Panc1 (cell line): ENCODE results near the gene SRGAP3. TPM values are rescaled to one million over a fixed set of nuclear protein-coding genes. Genes with fewer than 3 reads are reported as not detected.

ENCODE experiments used
- ATAC-seq: fragments of 200-7000 bp; cut with Tn5 transposase; 2 replicates; pipeline ENCODE4 v1.9.1; 2020; ENCODE audit warnings: mild to moderate bottlenecking, moderate library complexity
- BruUV-seq: library from RNA; stranded (reverse); fragments of 400-500 nt; replicated peaks from 2 replicates; lab custom pipeline; 2021; lab: Mats Ljungman, UMichigan
- CTCF ChIA-PET: fragments of 300-600 bp; sonication (Branson Sonifier 250); formaldehyde crosslinking; loops from one replicate; lab custom pipeline; 2022; ENCODE audit warnings: antibody characterized with exemption; lab: Charles Lee
- POLR2A ChIA-PET: fragments of 300-600 bp; sonication (Branson Sonifier 250); formaldehyde crosslinking; loops from one replicate; lab custom pipeline; 2022; ENCODE audit warnings: antibody characterized with exemption; lab: Charles Lee
- DNase-seq: peaks from one replicate; pipeline ENCODE4 v3.0.0-alpha.2; 2010; ENCODE audit warnings: low read depth, low spot score
- H3K27ac ChIP-seq: 2 replicates; pipeline ENCODE4 v1.5.1; 2011; ENCODE audit warnings: mild to moderate bottlenecking, low read length, inconsistent platforms
- H3K27me3 ChIP-seq: fragments of 200-500 bp; sonication (Bioruptor generic); 2 replicates; pipeline ENCODE4 v1.6.0; 2014; ENCODE audit warnings: low read length, inconsistent platforms; ENCODE audit not compliant: control insufficient read depth, insufficient read depth
- H3K36me3 ChIP-seq: fragments of 200-500 bp; sonication (Bioruptor generic); 2 replicates; pipeline ENCODE4 v1.5.1; 2014; ENCODE audit warnings: inconsistent platforms, mild to moderate bottlenecking, low read length, moderate library complexity; ENCODE audit not compliant: control insufficient read depth, insufficient read depth
- H3K4me1 ChIP-seq: 2 replicates; pipeline ENCODE4 v1.5.1; 2011; ENCODE audit warnings: inconsistent platforms, mild to moderate bottlenecking, low read length, moderate library complexity; ENCODE audit not compliant: control insufficient read depth, insufficient read depth
- H3K4me3 ChIP-seq, 2 experiments: 2 replicates each; pipeline ENCODE4 v1.5.1; 2011 to 2012; ENCODE audit warnings: low read depth in 2 of 2, low read length in 2 of 2, mild to moderate bottlenecking in 2 of 2, inconsistent platforms in 1 of 2, moderate library complexity in 1 of 2
- H3K9me3 ChIP-seq: fragments of 200-500 bp; sonication (Bioruptor generic); 2 replicates; pipeline ENCODE4 v1.5.1; 2014; ENCODE audit warnings: low read depth, mild to moderate bottlenecking, inconsistent platforms, low read length, moderate library complexity; ENCODE audit not compliant: control insufficient read depth, insufficient read depth
- CTCF ChIP-seq: fragments of 450-650 bp; IDR thresholded peaks from 2 replicates; pipeline ENCODE4 v1.5.1; 2017; ENCODE audit warnings: mild to moderate bottlenecking
- POLR2AphosphoS5 ChIP-seq: IDR thresholded peaks from 2 replicates; pipeline ENCODE4 v1.6.1; 2012; ENCODE audit warnings: mild to moderate bottlenecking, low read depth, low read length, moderate library complexity
- REST ChIP-seq, 2 experiments: IDR thresholded peaks; 2 replicates each; pipeline ENCODE4 v1.6.1; 2011 to 2012; ENCODE audit warnings: low read depth in 2 of 2, control low read depth in 1 of 2, low read length in 1 of 2, mild to moderate bottlenecking in 1 of 2, moderate library complexity in 1 of 2; ENCODE audit not compliant: insufficient read depth in 1 of 2
- SIN3A ChIP-seq: IDR thresholded peaks from 2 replicates; pipeline ENCODE4 v1.6.1; 2012; ENCODE audit warnings: low read depth, mild to moderate bottlenecking, low read length, moderate library complexity, borderline replicate concordance; ENCODE audit not compliant: insufficient read depth
- TCF7L2 ChIP-seq: IDR thresholded peaks from 2 replicates; pipeline ENCODE4 v1.6.1; 2011; ENCODE audit warnings: mild to moderate bottlenecking, low read depth, low read length, inconsistent platforms
- in situ Hi-C: cut with HindIII; loops from 2 replicates; pipeline ENCODE4 v1.10.0; 2016; ENCODE audit warnings: low sequenced_read_pairs, low pct_unique_long_range_greater_than_20kb
- intact Hi-C: fragments of 100-400 bp; cut with micrococcal nuclease; formaldehyde crosslinking; loops from one replicate; pipeline ENCODE4 v1.10.0; 2022; ENCODE audit not compliant: unreplicated experiment
- total RNA-seq: library from RNA; stranded (reverse); gene quantifications from one replicate; pipeline ENCODE4 v1.2.1, GENCODE V29; 2021; ENCODE audit not compliant: unreplicated experiment

SRGAP3 gene
- total RNA-seq, 1 experiment from 2014 or later = 0.82 TPM

GRCh38 chr3:9161298-9161697 lies 88.1 kb downstream of the SRGAP3 start:
- in situ Hi-C loops (no loop called here), intact Hi-C loops (no loop called here)
- Histone ChIP-seq H3K4me1 (no peaks in the 10 kb centered on the region), H3K4me3 (no peak overlapping the region), H3K9me3 (no peaks in the 10 kb centered on the region), H3K36me3 (no peaks in the 10 kb centered on the region), H3K27me3 (no peaks in the 10 kb centered on the region), H3K27ac (no peak overlapping the region)
- POLR2A ChIA-PET = interaction anchor here (0.6 kb wide), 1 partner anchor 12 kb away, joined by 4 read pairs; no protein-coding TSS in a partner anchor
- CTCF ChIA-PET = no interaction called here
- ATAC-seq = no peak
- BruUV-seq = no TSS peak
- TF ChIP-seq REST (IDR thresholded peaks at IDR 0.05; ENCODE audit: insufficient read depth in 1 of 2, low read depth in 2 of 2, low read length in 1 of 2) (no peak), POLR2AphosphoS5 (no peak), SIN3A (no peak), TCF7L2 (no peak), CTCF (no peak)
- no peak for DNase-seq

- ChIA-PET POLR2A (no interaction called here), CTCF (no interaction called here)
- TF ChIP-seq CTCF (no peak), TCF7L2 (no peak), SIN3A (no peak), POLR2AphosphoS5 (no peak), REST (IDR thresholded peaks at IDR 0.05; ENCODE audit: insufficient read depth in 1 of 2, low read depth in 2 of 2, low read length in 1 of 2) (no peak)
- Histone ChIP-seq H3K4me1 (no peaks in the 10 kb centered on the region), H3K27me3 (no peaks in the 10 kb centered on the region), H3K27ac (no peak overlapping the region), H3K4me3 (no peak overlapping the region), H3K9me3 (no peaks in the 10 kb centered on the region), H3K36me3 (no peaks in the 10 kb centered on the region)
- no TSS peak for BruUV-seq
- ATAC-seq (no peak), DNase-seq (no peak)
- intact Hi-C loops (no loop called here), in situ Hi-C loops (no loop called here)
Measured at GRCh38 chr3:9158865-9159630, 90.4 kb downstream of the SRGAP3 start.
